SU-DHL-6 (cell line): ENCODE results near the gene UNC5B.

Source experiments
- H2AFZ ChIP-seq: fragments of 200-600 bp; sonication (generic); 2 replicates; pipeline ENCODE4 v1.6.1; 2014; ENCODE audit warnings: low read depth, mild to moderate bottlenecking, moderate library complexity, mixed read lengths, antibody characterized with exemption, low read length; ENCODE audit not compliant: severe bottlenecking
- H3F3A ChIP-seq: fragments of 200-600 bp; shearing (Covaris generic); 2 replicates; pipeline ENCODE4 v1.6.0; 2016; ENCODE audit warnings: antibody characterized with exemption, mild to moderate bottlenecking; ENCODE audit not compliant: insufficient read depth
- H3K27ac ChIP-seq: fragments of 200-600 bp; sonication (generic); 2 replicates; pipeline ENCODE4 v1.5.1; 2016; ENCODE audit warnings: low read depth, mild to moderate bottlenecking, low read length, moderate library complexity, mixed read lengths
- H3K27me3 ChIP-seq: fragments of 200-600 bp; sonication (generic), shearing (Covaris generic); 2 replicates; pipeline ENCODE4 v1.6.0; 2014; ENCODE audit warnings: mild to moderate bottlenecking, low read length
- H3K36me3 ChIP-seq: fragments of 200-600 bp; sonication (generic); 2 replicates; pipeline ENCODE4 v1.6.1; 2014; ENCODE audit warnings: mild to moderate bottlenecking, low read length, mixed read lengths
- H3K4me2 ChIP-seq: fragments of 300-600, 200-600 bp; shearing (Covaris generic), sonication (generic); 2 replicates; pipeline ENCODE4 v1.6.0; 2014; ENCODE audit warnings: low read length, low read depth, mild to moderate bottlenecking; ENCODE audit not compliant: poor library complexity, severe bottlenecking
- H3K4me3 ChIP-seq: fragments of 200-600 bp; sonication (generic); 2 replicates; pipeline ENCODE4 v1.5.1; 2014; ENCODE audit warnings: antibody characterized with exemption, low read length, mild to moderate bottlenecking, mixed read lengths; ENCODE audit not compliant: insufficient read depth, poor library complexity, severe bottlenecking
- H3K79me2 ChIP-seq: fragments of 200-600 bp; sonication (generic); 2 replicates; pipeline ENCODE4 v1.6.1; 2014; ENCODE audit warnings: mild to moderate bottlenecking, low read length, moderate library complexity; ENCODE audit not compliant: insufficient read depth
- H3K9ac ChIP-seq: fragments of 200-600 bp; sonication (generic); 2 replicates; pipeline ENCODE4 v1.7.0; 2014; ENCODE audit warnings: mild to moderate bottlenecking, low read length
- H3K9me2 ChIP-seq: fragments of 200-600 bp; sonication (generic); replicated peaks from 2 replicates; pipeline ENCODE4 v1.6.1; 2014; ENCODE audit warnings: low read length; ENCODE audit not compliant: insufficient read depth
- H3K9me3 ChIP-seq: fragments of 200-600 bp; sonication (generic); 2 replicates; pipeline ENCODE4 v1.6.1; 2014; ENCODE audit warnings: low read length, mixed read lengths; ENCODE audit not compliant: insufficient read depth
- H4K20me1 ChIP-seq: fragments of 200-600 bp; sonication (generic); 2 replicates; pipeline ENCODE4 v1.6.1; 2014; ENCODE audit warnings: low read depth, mild to moderate bottlenecking, antibody characterized with exemption, low read length, moderate library complexity, mixed read lengths
- EZH2phosphoT487 ChIP-seq: fragments of 200-600 bp; sonication (generic), shearing (Covaris generic); conservative IDR thresholded peaks from 2 replicates; pipeline ENCODE4 v1.6.1; 2018; ENCODE audit warnings: mild to moderate bottlenecking, antibody characterized with exemption, low read length, moderate library complexity, mixed read lengths
- TF ChIP-seq, protein P1 (sequence below): fragments of 200-600 bp; sonication (generic); IDR thresholded peaks from one replicate; pipeline ENCODE4 v1.5.1; 2017; ENCODE audit warnings: antibody characterized with exemption, mild to moderate bottlenecking, low read length, moderate library complexity; ENCODE audit not compliant: insufficient read depth, poor library complexity, severe bottlenecking

Gene UNC5B

DNA sequence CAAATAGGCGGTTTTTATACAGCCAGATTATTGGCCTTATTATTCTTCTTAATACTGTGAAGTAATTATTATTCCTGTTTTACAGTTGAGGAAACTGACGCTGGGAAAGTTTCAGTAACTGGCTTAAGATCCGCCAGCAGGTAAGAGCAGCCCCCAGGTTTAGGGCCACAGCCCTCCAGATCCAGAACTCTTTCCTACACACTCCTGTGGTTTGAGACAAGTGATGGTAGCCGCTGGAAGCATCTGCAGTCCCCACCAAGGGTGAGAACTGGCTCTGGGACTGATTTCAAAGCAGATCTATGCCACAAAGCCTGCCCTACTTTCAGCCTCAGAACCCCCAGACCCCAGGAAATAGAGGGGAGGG is 3.0 kb upstream of the UNC5B start:
- Histone ChIP-seq H2AFZ (no peak overlapping the region), H3K27me3 (peaks cover 5% of the 10 kb centered on the region; the same call in 1 of the 2 replicates), H3K9ac (no peak overlapping the region), H3K4me2 (no peak overlapping the region), H3F3A (no peaks in the 10 kb centered on the region), H3K79me2 (no peaks in the 10 kb centered on the region), H3K36me3 (no peaks in the 10 kb centered on the region), H3K27ac (no peak overlapping the region), H4K20me1 (no peaks in the 10 kb centered on the region), H3K9me3 (no peaks in the 10 kb centered on the region), H3K9me2 (no peaks in the 10 kb centered on the region), H3K4me3 (no peak overlapping the region)
- TF ChIP-seq, protein P1, sequence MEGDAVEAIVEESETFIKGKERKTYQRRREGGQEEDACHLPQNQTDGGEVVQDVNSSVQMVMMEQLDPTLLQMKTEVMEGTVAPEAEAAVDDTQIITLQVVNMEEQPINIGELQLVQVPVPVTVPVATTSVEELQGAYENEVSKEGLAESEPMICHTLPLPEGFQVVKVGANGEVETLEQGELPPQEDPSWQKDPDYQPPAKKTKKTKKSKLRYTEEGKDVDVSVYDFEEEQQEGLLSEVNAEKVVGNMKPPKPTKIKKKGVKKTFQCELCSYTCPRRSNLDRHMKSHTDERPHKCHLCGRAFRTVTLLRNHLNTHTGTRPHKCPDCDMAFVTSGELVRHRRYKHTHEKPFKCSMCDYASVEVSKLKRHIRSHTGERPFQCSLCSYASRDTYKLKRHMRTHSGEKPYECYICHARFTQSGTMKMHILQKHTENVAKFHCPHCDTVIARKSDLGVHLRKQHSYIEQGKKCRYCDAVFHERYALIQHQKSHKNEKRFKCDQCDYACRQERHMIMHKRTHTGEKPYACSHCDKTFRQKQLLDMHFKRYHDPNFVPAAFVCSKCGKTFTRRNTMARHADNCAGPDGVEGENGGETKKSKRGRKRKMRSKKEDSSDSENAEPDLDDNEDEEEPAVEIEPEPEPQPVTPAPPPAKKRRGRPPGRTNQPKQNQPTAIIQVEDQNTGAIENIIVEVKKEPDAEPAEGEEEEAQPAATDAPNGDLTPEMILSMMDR: no peak

DNA sequence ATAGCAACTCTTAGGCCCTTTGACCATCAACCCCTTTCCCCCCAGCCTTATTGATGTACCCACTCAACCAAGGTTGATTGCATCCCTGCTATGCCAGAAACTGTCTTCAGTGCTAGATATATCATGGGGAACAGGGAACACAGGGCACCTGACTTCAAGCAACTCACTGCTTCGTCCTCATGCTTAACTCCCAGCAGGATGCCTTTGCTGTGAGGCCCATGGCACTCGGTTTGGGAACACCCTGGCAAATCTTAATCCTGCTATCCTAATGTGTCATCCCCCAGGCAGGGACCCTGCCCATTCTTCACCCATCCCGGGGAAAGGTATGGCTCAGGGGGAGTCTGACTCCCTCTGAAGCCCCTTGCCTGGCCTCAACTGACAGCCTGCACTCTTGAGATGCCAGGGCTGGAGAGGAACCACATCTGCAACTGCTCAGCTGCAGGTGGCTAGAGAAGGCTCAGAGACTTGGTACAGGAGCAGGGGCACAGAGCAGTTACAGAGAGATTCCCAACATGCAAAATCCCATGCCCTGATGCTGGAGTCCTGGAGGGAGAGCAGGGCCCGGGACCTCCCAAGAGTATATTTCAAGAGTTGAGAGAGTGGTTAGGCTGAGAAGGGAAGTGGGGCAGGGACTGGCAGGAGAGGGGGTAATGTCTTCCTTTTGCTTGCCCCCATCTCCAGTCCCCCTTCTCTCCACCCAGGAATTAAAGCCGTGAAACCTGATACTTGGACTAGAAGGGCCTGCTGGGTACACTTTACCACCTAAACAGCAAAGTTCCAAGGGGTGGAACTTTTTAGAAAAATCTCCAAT is 2.4 kb upstream of the UNC5B start:
- peaks cover 5% of the 10 kb centered on the region; the same call in 1 of the 2 replicates for H3K27me3 ChIP-seq
- no peaks in the 10 kb centered on the region for H3K79me2 ChIP-seq
- TF ChIP-seq EZH2phosphoT487: no peak
- TF ChIP-seq, protein P1: no peak
- no peaks in the 10 kb centered on the region for H3K36me3 ChIP-seq
- H3F3A ChIP-seq: no peaks in the 10 kb centered on the region
- H3K4me3 ChIP-seq: no peak overlapping the region
- no peak overlapping the region for H3K9ac ChIP-seq
- no peaks in the 10 kb centered on the region for H3K9me2 ChIP-seq
- H3K9me3 ChIP-seq: no peaks in the 10 kb centered on the region
- no peaks in the 10 kb centered on the region for H4K20me1 ChIP-seq
- H3K27ac ChIP-seq: no peak overlapping the region
- no peak overlapping the region for H2AFZ ChIP-seq
- H3K4me2 ChIP-seq: no peak overlapping the region

DNA sequence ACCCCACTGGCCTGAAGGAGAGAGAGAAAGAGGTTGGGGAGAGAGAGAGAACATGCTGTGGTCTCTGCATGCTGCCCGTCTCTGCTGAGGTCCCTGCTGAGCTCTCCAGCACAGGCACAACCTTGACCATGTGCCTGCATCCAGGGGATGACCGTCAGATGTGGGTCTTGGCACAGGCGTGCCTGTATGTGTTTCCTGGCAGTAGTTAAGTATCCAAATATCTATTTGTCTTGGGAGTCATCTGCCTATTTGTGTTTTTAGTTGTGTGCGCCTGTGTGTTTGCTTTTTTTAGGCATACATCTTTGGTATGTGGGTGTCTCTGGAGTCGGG is 1.9 kb upstream of the UNC5B start:
- TF ChIP-seq EZH2phosphoT487: no peak
- TF ChIP-seq, protein P1: no peak
- H3K27ac ChIP-seq: no peak overlapping the region

More for the DNA sequence above, 1.9 kb upstream of the UNC5B start:
- peaks cover 5% of the 10 kb centered on the region; the same call in 1 of the 2 replicates for H3K27me3 ChIP-seq
- H3K9ac ChIP-seq: no peak overlapping the region
- H3K9me3 ChIP-seq: no peaks in the 10 kb centered on the region
- H3K79me2 ChIP-seq: no peaks in the 10 kb centered on the region
- H3F3A ChIP-seq: no peaks in the 10 kb centered on the region
- H4K20me1 ChIP-seq: no peaks in the 10 kb centered on the region
- no peak overlapping the region for H2AFZ ChIP-seq
- no peak overlapping the region for H3K4me2 ChIP-seq
- no peak overlapping the region for H3K4me3 ChIP-seq
- no peaks in the 10 kb centered on the region for H3K9me2 ChIP-seq
- no peaks in the 10 kb centered on the region for H3K36me3 ChIP-seq
